Measurements from ENCODE around the gene MYH4. TPM values are rescaled to one million over a fixed set of nuclear protein-coding genes. Genes with fewer than 3 reads are reported as not detected.

The MYH4 gene
- polyA plus RNA-seq, 1 donor from 2014 or later: not detected

DNA sequence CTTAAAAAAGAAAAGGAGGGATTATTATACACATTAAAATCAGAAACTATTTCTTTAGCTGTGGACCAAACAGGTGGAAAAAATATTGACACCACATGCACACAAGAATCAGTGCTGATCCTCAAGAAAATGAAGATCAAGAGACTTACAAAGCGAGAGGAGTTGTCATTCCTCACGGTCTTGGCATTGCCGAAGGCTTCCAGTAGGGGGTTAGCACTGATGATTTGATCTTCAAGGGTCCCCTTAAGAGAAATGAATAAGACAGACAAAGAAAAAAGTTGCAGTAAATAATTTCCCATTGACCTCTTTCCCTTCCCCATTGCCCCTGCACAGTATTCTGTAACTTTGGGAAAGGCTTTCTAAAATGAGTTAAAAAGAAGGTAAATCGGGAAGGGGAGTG, 6.0 kb downstream of the MYH4 start:
- H3K36me3 ChIP-seq (ENCODE audit: insufficient read depth, low read length): no peaks in the 10 kb centered on the region
- H3K27ac ChIP-seq (ENCODE audit: low read length): no peak overlapping the region
- H3K9me3 ChIP-seq (ENCODE audit: low read length): no peaks in the 10 kb centered on the region
- TF ChIP-seq EP300 (conservative IDR thresholded peaks at IDR 0.05; ENCODE audit: poor library complexity, severe bottlenecking): no peak
- no peak for TF ChIP-seq EZH2 (IDR thresholded peaks at IDR 0.05; ENCODE audit: borderline replicate concordance, insufficient read depth, low read length, poor library complexity, severe bottlenecking)
- TF ChIP-seq MXI1 (conservative IDR thresholded peaks at IDR 0.05; ENCODE audit: poor library complexity, severe bottlenecking): no peak
- no peak for TF ChIP-seq SMC3 (conservative IDR thresholded peaks at IDR 0.05; ENCODE audit: poor library complexity)
- no peak for TF ChIP-seq POLR2AphosphoS5 (IDR thresholded peaks at IDR 0.05)
- TF ChIP-seq, protein P1, sequence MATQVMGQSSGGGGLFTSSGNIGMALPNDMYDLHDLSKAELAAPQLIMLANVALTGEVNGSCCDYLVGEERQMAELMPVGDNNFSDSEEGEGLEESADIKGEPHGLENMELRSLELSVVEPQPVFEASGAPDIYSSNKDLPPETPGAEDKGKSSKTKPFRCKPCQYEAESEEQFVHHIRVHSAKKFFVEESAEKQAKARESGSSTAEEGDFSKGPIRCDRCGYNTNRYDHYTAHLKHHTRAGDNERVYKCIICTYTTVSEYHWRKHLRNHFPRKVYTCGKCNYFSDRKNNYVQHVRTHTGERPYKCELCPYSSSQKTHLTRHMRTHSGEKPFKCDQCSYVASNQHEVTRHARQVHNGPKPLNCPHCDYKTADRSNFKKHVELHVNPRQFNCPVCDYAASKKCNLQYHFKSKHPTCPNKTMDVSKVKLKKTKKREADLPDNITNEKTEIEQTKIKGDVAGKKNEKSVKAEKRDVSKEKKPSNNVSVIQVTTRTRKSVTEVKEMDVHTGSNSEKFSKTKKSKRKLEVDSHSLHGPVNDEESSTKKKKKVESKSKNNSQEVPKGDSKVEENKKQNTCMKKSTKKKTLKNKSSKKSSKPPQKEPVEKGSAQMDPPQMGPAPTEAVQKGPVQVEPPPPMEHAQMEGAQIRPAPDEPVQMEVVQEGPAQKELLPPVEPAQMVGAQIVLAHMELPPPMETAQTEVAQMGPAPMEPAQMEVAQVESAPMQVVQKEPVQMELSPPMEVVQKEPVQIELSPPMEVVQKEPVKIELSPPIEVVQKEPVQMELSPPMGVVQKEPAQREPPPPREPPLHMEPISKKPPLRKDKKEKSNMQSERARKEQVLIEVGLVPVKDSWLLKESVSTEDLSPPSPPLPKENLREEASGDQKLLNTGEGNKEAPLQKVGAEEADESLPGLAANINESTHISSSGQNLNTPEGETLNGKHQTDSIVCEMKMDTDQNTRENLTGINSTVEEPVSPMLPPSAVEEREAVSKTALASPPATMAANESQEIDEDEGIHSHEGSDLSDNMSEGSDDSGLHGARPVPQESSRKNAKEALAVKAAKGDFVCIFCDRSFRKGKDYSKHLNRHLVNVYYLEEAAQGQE (IDR thresholded peaks at IDR 0.05; ENCODE audit: borderline replicate concordance): no peak
- TF ChIP-seq RAD21 (conservative IDR thresholded peaks at IDR 0.05): no peak
- H3K9ac ChIP-seq (ENCODE audit: low read length): no peak overlapping the region
- H3K4me2 ChIP-seq (ENCODE audit: low read length): no peak overlapping the region
- H3K4me3 ChIP-seq (ENCODE audit: low read length): no peak overlapping the region
- H3K27me3 ChIP-seq (ENCODE audit: insufficient read depth, low read depth, low read length): no peaks in the 10 kb centered on the region
- H4K20me1 ChIP-seq (ENCODE audit: insufficient read depth): no peaks in the 10 kb centered on the region
- no peaks in the 10 kb centered on the region for H3F3A ChIP-seq (ENCODE audit: insufficient read depth, low read length, poor library complexity, severe bottlenecking)
- no peaks in the 10 kb centered on the region for H3K79me2 ChIP-seq (replicated peaks; ENCODE audit: insufficient read depth, low read length)
- H3K9me2 ChIP-seq (ENCODE audit: insufficient read depth, low read length): no peaks in the 10 kb centered on the region
- H2AFZ ChIP-seq (ENCODE audit: low read depth, low read length): no peak overlapping the region

DNA sequence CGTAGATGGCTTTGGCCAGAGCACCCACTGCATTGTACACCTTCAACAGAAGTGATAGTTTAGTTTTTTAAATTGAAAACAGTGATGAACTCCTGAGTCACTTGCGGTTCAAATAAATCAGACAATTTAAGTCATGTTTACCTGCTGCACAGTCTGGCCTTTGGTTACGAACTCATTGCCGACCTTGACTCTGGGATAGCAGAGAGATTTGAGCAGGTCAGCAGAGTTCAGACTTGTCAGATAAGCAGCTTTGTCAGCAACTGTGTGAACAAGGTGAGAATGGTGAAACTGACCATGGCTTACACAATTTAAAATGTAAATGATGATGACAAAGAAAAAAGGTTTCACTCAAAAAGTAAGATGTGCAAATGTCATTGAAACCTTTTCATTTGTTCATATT, 9.3 kb downstream of the MYH4 start:
- Histone ChIP-seq H3F3A (ENCODE audit: insufficient read depth, low read length, poor library complexity, severe bottlenecking) (no peaks in the 10 kb centered on the region), H3K9ac (ENCODE audit: low read length) (no peak overlapping the region), H3K4me3 (ENCODE audit: low read length) (no peak overlapping the region), H3K27ac (ENCODE audit: low read length) (no peak overlapping the region), H3K79me2 (replicated peaks; ENCODE audit: insufficient read depth, low read length) (no peaks in the 10 kb centered on the region), H3K9me3 (ENCODE audit: low read length) (no peaks in the 10 kb centered on the region), H2AFZ (ENCODE audit: low read depth, low read length) (no peak overlapping the region), H3K4me2 (ENCODE audit: low read length) (no peak overlapping the region), H4K20me1 (ENCODE audit: insufficient read depth) (no peaks in the 10 kb centered on the region), H3K36me3 (ENCODE audit: insufficient read depth, low read length) (no peaks in the 10 kb centered on the region), H3K9me2 (ENCODE audit: insufficient read depth, low read length) (no peaks in the 10 kb centered on the region), H3K27me3 (ENCODE audit: insufficient read depth, low read depth, low read length) (no peaks in the 10 kb centered on the region)
- TF ChIP-seq SMC3 (conservative IDR thresholded peaks at IDR 0.05; ENCODE audit: poor library complexity) (no peak), EZH2 (IDR thresholded peaks at IDR 0.05; ENCODE audit: borderline replicate concordance, insufficient read depth, low read length, poor library complexity, severe bottlenecking) (no peak), POLR2AphosphoS5 (IDR thresholded peaks at IDR 0.05) (no peak), CTCF (IDR thresholded peaks at IDR 0.05; ENCODE audit: poor library complexity, severe bottlenecking) (no peak), TAF1 (IDR thresholded peaks at IDR 0.05; ENCODE audit: low read depth) (no peak), EP300 (conservative IDR thresholded peaks at IDR 0.05; ENCODE audit: poor library complexity, severe bottlenecking) (no peak), RAD21 (conservative IDR thresholded peaks at IDR 0.05) (no peak), MXI1 (conservative IDR thresholded peaks at IDR 0.05; ENCODE audit: poor library complexity, severe bottlenecking) (no peak)
- TF ChIP-seq, protein P1 (IDR thresholded peaks at IDR 0.05; ENCODE audit: borderline replicate concordance): no peak
